GM12892 (cell line): Measurements from ENCODE around the gene B4GALT2.

Experiments used
- POLR2A ChIP-seq: IDR thresholded peaks from 2 replicates; pipeline ENCODE4 v1.6.1; 2011; ENCODE audit warnings: low read depth, low read length, control low read depth
- POLR2AphosphoS5 ChIP-seq: IDR thresholded peaks from 2 replicates; pipeline ENCODE4 v1.6.1; 2011; ENCODE audit warnings: low read depth, low read length, control low read depth

- TF ChIP-seq POLR2AphosphoS5 (no peak), POLR2A (no peak)
Observed at GRCh38 chr1:43986712-43987111, 7.7 kb downstream of the B4GALT2 start.
